GM23338 (cell line): Measurements from ENCODE around the gene ACSL6. TPM values are rescaled to one million over a fixed set of nuclear protein-coding genes. Genes with fewer than 3 reads are reported as not detected.

Experiments
- ATAC-seq: fragments of 200-7000 bp; cut with Tn5 transposase; 3 replicates; pipeline ENCODE4 v1.9.1; 2020
- DNase-seq: peaks from one replicate; pipeline ENCODE4 v3.0.0-alpha.2; 2015; ENCODE audit warnings: low spot score
- H2AFZ ChIP-seq: fragments of 200-600 bp; sonication (generic); 2 replicates; pipeline ENCODE4 v1.8.0; 2016; ENCODE audit warnings: antibody characterized with exemption, mild to moderate bottlenecking, moderate library complexity
- H3F3A ChIP-seq: fragments of 200-600 bp; sonication (generic); replicated peaks from 2 replicates; pipeline ENCODE4 v1.8.0; 2017; ENCODE audit warnings: antibody characterized with exemption, mixed run types, low read depth
- H3K27ac ChIP-seq: fragments of 200-600 bp; sonication (generic); 2 replicates; pipeline ENCODE4 v1.6.1; 2016; ENCODE audit warnings: low read depth
- H3K27me3 ChIP-seq: fragments of 200-600 bp; sonication (generic); 2 replicates; pipeline ENCODE4 v1.8.0; 2016; ENCODE audit warnings: mild to moderate bottlenecking, mixed run types, moderate library complexity; ENCODE audit not compliant: insufficient read depth
- H3K36me3 ChIP-seq: fragments of 200-600 bp; sonication (generic); 2 replicates; pipeline ENCODE4 v1.8.0; 2016; ENCODE audit warnings: mild to moderate bottlenecking; ENCODE audit not compliant: insufficient read depth
- H3K4me1 ChIP-seq: fragments of 200-600 bp; sonication (generic); 2 replicates; pipeline ENCODE4 v1.8.0; 2016; ENCODE audit warnings: mild to moderate bottlenecking, moderate library complexity; ENCODE audit not compliant: insufficient read depth
- H3K4me2 ChIP-seq: fragments of 200-600 bp; sonication (generic); 2 replicates; pipeline ENCODE4 v1.7.1; 2017; ENCODE audit warnings: mixed run types
- H3K4me3 ChIP-seq: fragments of 200-600 bp; sonication (generic); 2 replicates; pipeline ENCODE4 v1.6.1; 2016; ENCODE audit warnings: mixed run types
- H3K79me2 ChIP-seq: fragments of 200-600 bp; sonication (generic); replicated peaks from 2 replicates; pipeline ENCODE4 v1.8.0; 2017; ENCODE audit warnings: mild to moderate bottlenecking; ENCODE audit not compliant: insufficient read depth
- H3K9me2 ChIP-seq: fragments of 200-600 bp; sonication (generic); 2 replicates; pipeline ENCODE4 v1.8.0; 2017; ENCODE audit not compliant: insufficient read depth
- H4K20me1 ChIP-seq: fragments of 200-600 bp; sonication (generic); replicated peaks from 2 replicates; pipeline ENCODE4 v1.8.0; 2017; ENCODE audit warnings: mild to moderate bottlenecking; ENCODE audit not compliant: insufficient read depth
- H3K27ac Mint-ChIP-seq: 2 replicates; pipeline ENCODE4 v1.8.0; 2020; ENCODE audit warnings: inconsistent platforms, mild to moderate bottlenecking, moderate library complexity, mixed read lengths
- H3K27me3 Mint-ChIP-seq: 3 replicates; pipeline ENCODE4 v1.8.0; 2022; ENCODE audit warnings: low read depth, mild to moderate bottlenecking, moderate library complexity, mixed read lengths, inconsistent platforms; ENCODE audit not compliant: insufficient read depth, poor library complexity
- H3K36me3 Mint-ChIP-seq: 3 replicates; pipeline ENCODE4 v1.8.0; 2021; ENCODE audit warnings: low read depth, mild to moderate bottlenecking, inconsistent platforms, moderate library complexity, mixed read lengths
- H3K4me1 Mint-ChIP-seq: 3 replicates; pipeline ENCODE4 v1.8.0; 2020; ENCODE audit warnings: mild to moderate bottlenecking, inconsistent platforms, mixed read lengths
- H3K4me3 Mint-ChIP-seq: 3 replicates; pipeline ENCODE4 v1.8.0; 2021; ENCODE audit warnings: moderate library complexity, mild to moderate bottlenecking, inconsistent platforms, mixed read lengths
- H3K9me3 Mint-ChIP-seq: 3 replicates; pipeline ENCODE4 v1.8.0; 2020; ENCODE audit warnings: moderate library complexity, mild to moderate bottlenecking, inconsistent platforms, mixed read lengths
- EZH2 ChIP-seq: fragments of 200-600 bp; sonication (generic); IDR thresholded peaks from one replicate; pipeline ENCODE4 v1.8.0; 2017; ENCODE audit warnings: antibody characterized with exemption, mild to moderate bottlenecking, low read depth; ENCODE audit not compliant: unreplicated experiment
- JUNB ChIP-seq: IDR thresholded peaks from one replicate; pipeline ENCODE4 v1.6.1; 2016; ENCODE audit warnings: antibody characterized with exemption; ENCODE audit not compliant: unreplicated experiment
- POLR2AphosphoS5 ChIP-seq: IDR thresholded peaks from 2 replicates; pipeline ENCODE4 v1.6.1; 2016; ENCODE audit warnings: antibody characterized with exemption, low read depth
- STAT1 ChIP-seq: IDR thresholded peaks from one replicate; pipeline ENCODE4 v1.6.1; 2016; ENCODE audit warnings: antibody characterized with exemption; ENCODE audit not compliant: unreplicated experiment
- ZNF114 ChIP-seq: fragments of 250-450 bp; sonication (Bioruptor Pico); IDR thresholded peaks from 2 replicates; pipeline ENCODE4 v1.5.0; 2020; ENCODE audit warnings: mild to moderate bottlenecking, moderate library complexity
- ZNF331 ChIP-seq: fragments of 250-450 bp; sonication (Bioruptor Pico); IDR thresholded peaks from 2 replicates; pipeline ENCODE4 v1.5.0; 2020; ENCODE audit warnings: low read depth, mild to moderate bottlenecking, moderate library complexity
- polyA plus RNA-seq: library from polyadenylated mRNA; unstranded; fragments of >200 nt; fragmentation: Nextera tagmentation; extraction: Ambion mirVana; gene quantifications from 2 replicates; pipeline ENCODE4 v1.2.1, GENCODE V29; 2016
- total RNA-seq: library from RNA; depleted of rRNA; stranded (reverse); fragments of >200 nt; shearing (Covaris generic); gene quantifications from 2 replicates; pipeline ENCODE4 v1.2.3, GENCODE V29; 2014
- TF ChIP-seq, protein P1 (sequence below), 2 experiments: fragments of 200-600 bp in 1 of 2; sonication (generic) in 1 of 2; conservative IDR thresholded peaks; 2 replicates each; pipeline versions ENCODE4 v1.5.1 to v1.6.1; 2016 to 2017; ENCODE audit warnings: antibody characterized with exemption in 2 of 2, low read depth in 2 of 2, mild to moderate bottlenecking in 2 of 2, moderate library complexity in 1 of 2

The ACSL6 gene
- total and polyA plus RNA-seq, 2 experiments from 2014 or later = 0.76 to 3.6 TPM

DNA sequence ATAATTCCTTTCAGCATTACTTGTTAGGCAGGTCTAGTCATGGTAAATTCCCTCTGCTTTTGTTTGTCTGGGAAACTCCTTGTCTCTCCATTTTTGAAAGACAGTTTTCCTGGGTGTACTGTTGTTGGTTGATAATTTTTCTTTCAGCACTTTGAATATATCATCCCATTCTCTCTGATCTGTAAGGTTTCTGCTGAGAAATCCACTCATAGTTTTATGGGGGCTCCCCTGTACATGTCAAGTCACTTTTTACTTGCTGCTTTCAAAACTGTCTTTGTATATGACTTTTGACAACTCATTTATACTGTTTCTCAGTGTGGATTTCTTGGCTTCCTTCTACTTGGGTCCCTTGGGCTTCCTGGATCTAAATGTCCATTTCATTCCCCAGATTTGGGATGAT is 82.5 kb downstream of the ACSL6 start:
- Histone ChIP-seq H2AFZ (no peak overlapping the region), H3K36me3 (no peaks in the 10 kb centered on the region), H3K4me2 (no peak overlapping the region), H3K4me1 (peaks cover 13% of the 10 kb centered on the region), H3K79me2 (no peaks in the 10 kb centered on the region), H3F3A (no peaks in the 10 kb centered on the region), H4K20me1 (no peaks in the 10 kb centered on the region), H3K27me3 (no peaks in the 10 kb centered on the region), H3K4me3 (no peak overlapping the region), H3K27ac (no peak overlapping the region), H3K9me2 (no peaks in the 10 kb centered on the region)
- no peak for TF ChIP-seq ZNF114 (CRISPR knock-in tag)
- H3K27ac Mint-ChIP-seq = no peak overlapping the region
- ATAC-seq (no peak), DNase-seq (no peak)
- peaks cover 2% of the 10 kb centered on the region for H3K27me3 Mint-ChIP-seq
- peaks cover 11% of the 10 kb centered on the region; the same call in 2 of the 3 replicates for H3K36me3 Mint-ChIP-seq
- no peak overlapping the region for H3K4me3 Mint-ChIP-seq
- H3K9me3 Mint-ChIP-seq = peaks cover 43% of the 10 kb centered on the region
- peaks cover 18% of the 10 kb centered on the region; the same call in 2 of the 3 replicates for H3K4me1 Mint-ChIP-seq

DNA sequence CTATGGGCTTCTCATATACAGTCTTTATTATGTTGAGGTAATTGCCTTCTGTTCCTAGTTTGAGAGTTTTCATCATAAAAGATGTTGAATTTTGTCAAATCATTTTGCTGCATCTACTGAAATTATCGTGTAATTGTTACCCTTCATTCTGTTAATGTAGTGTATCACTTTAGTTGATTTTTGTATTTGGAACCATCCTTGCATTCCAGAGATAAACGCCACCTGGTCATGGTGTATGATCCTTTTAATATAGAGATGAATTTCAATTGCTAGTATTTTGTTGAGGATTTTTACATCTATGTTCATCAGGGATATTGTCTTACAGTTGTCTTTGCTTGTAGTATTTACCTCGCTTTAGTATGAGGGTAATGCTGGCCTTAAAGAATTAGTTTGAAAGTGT is 85.3 kb downstream of the ACSL6 start:
- Histone ChIP-seq H3K4me3 (no peak overlapping the region), H2AFZ (no peak overlapping the region), H3K9me2 (no peaks in the 10 kb centered on the region), H3K36me3 (no peaks in the 10 kb centered on the region), H3F3A (no peaks in the 10 kb centered on the region), H4K20me1 (no peaks in the 10 kb centered on the region), H3K4me1 (no peaks in the 10 kb centered on the region), H3K4me2 (no peak overlapping the region), H3K27me3 (no peaks in the 10 kb centered on the region), H3K27ac (no peak overlapping the region), H3K79me2 (no peaks in the 10 kb centered on the region)
- H3K4me3 Mint-ChIP-seq = no peak overlapping the region
- TF ChIP-seq ZNF114 (CRISPR knock-in tag) (no peak), POLR2AphosphoS5 (no peak), EZH2 (no peak), STAT1 (no peak), ZNF331 (CRISPR knock-in tag) (no peak)
- TF ChIP-seq, protein P1, sequence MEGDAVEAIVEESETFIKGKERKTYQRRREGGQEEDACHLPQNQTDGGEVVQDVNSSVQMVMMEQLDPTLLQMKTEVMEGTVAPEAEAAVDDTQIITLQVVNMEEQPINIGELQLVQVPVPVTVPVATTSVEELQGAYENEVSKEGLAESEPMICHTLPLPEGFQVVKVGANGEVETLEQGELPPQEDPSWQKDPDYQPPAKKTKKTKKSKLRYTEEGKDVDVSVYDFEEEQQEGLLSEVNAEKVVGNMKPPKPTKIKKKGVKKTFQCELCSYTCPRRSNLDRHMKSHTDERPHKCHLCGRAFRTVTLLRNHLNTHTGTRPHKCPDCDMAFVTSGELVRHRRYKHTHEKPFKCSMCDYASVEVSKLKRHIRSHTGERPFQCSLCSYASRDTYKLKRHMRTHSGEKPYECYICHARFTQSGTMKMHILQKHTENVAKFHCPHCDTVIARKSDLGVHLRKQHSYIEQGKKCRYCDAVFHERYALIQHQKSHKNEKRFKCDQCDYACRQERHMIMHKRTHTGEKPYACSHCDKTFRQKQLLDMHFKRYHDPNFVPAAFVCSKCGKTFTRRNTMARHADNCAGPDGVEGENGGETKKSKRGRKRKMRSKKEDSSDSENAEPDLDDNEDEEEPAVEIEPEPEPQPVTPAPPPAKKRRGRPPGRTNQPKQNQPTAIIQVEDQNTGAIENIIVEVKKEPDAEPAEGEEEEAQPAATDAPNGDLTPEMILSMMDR (conservative IDR thresholded peaks at IDR 0.05; ENCODE audit: low read depth in 2 of 2) = no peak
- H3K9me3 Mint-ChIP-seq = peaks cover 40% of the 10 kb centered on the region
- H3K27me3 Mint-ChIP-seq = peaks cover 2% of the 10 kb centered on the region
- H3K36me3 Mint-ChIP-seq = peaks cover 11% of the 10 kb centered on the region; the same call in 2 of the 3 replicates
- H3K27ac Mint-ChIP-seq = no peak overlapping the region
- no peaks in the 10 kb centered on the region for H3K4me1 Mint-ChIP-seq
- ATAC-seq = no peak
- no peak for DNase-seq

DNA sequence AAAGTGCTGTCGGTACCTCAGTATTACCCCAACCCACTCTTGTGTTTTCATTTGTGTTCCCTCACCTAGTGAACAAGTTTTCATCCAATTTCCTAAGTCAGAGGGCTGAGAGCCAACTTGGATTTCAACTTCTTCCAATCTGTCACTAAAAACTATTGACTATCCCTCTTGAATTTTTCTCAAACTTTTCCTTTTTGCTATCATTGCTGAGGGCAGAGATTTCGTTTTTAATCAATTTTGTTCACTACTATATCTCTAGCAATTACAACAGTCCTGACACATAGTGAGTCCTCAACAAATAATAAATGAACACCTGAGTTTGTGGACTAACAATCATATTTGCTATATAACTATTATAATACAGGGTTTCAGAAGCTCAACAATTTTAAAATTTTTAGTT is 95.0 kb downstream of the ACSL6 start:
- Histone ChIP-seq H3K9me2 (no peaks in the 10 kb centered on the region; the same call in 1 of the 2 replicates), H2AFZ (no peak overlapping the region), H3K27me3 (no peaks in the 10 kb centered on the region), H4K20me1 (no peaks in the 10 kb centered on the region), H3K36me3 (no peaks in the 10 kb centered on the region), H3K4me2 (no peak overlapping the region), H3K27ac (no peak overlapping the region), H3F3A (no peaks in the 10 kb centered on the region), H3K4me1 (no peaks in the 10 kb centered on the region), H3K79me2 (no peaks in the 10 kb centered on the region), H3K4me3 (no peak overlapping the region)
- Mint-ChIP-seq H3K9me3 (no peaks in the 10 kb centered on the region), H3K4me1 (no peaks in the 10 kb centered on the region), H3K4me3 (no peak overlapping the region), H3K27me3 (peaks cover 7% of the 10 kb centered on the region), H3K36me3 (no peaks in the 10 kb centered on the region), H3K27ac (no peak overlapping the region)
- DNase-seq (no peak), ATAC-seq (no peak)
- TF ChIP-seq JUNB = no peak
